GM23338 (cell line): ENCODE measurements around the gene HPCA. TPM values are rescaled to one million over a fixed set of nuclear protein-coding genes. Genes with fewer than 3 reads are reported as not detected.

Source experiments
- ATAC-seq: fragments of 200-7000 bp; cut with Tn5 transposase; 3 replicates; pipeline ENCODE4 v1.9.1; 2020
- DNase-seq: peaks from one replicate; pipeline ENCODE4 v3.0.0-alpha.2; 2015; ENCODE audit warnings: low spot score
- H2AFZ ChIP-seq: fragments of 200-600 bp; sonication (generic); 2 replicates; pipeline ENCODE4 v1.8.0; 2016; ENCODE audit warnings: antibody characterized with exemption, mild to moderate bottlenecking, moderate library complexity
- H3F3A ChIP-seq: fragments of 200-600 bp; sonication (generic); replicated peaks from 2 replicates; pipeline ENCODE4 v1.8.0; 2017; ENCODE audit warnings: antibody characterized with exemption, mixed run types, low read depth
- H3K27ac ChIP-seq: fragments of 200-600 bp; sonication (generic); 2 replicates; pipeline ENCODE4 v1.6.1; 2016; ENCODE audit warnings: low read depth
- H3K27me3 ChIP-seq: fragments of 200-600 bp; sonication (generic); 2 replicates; pipeline ENCODE4 v1.8.0; 2016; ENCODE audit warnings: mild to moderate bottlenecking, mixed run types, moderate library complexity; ENCODE audit not compliant: insufficient read depth
- H3K36me3 ChIP-seq: fragments of 200-600 bp; sonication (generic); 2 replicates; pipeline ENCODE4 v1.8.0; 2016; ENCODE audit warnings: mild to moderate bottlenecking; ENCODE audit not compliant: insufficient read depth
- H3K4me1 ChIP-seq: fragments of 200-600 bp; sonication (generic); 2 replicates; pipeline ENCODE4 v1.8.0; 2016; ENCODE audit warnings: mild to moderate bottlenecking, moderate library complexity; ENCODE audit not compliant: insufficient read depth
- H3K4me2 ChIP-seq: fragments of 200-600 bp; sonication (generic); 2 replicates; pipeline ENCODE4 v1.7.1; 2017; ENCODE audit warnings: mixed run types
- H3K4me3 ChIP-seq: fragments of 200-600 bp; sonication (generic); 2 replicates; pipeline ENCODE4 v1.6.1; 2016; ENCODE audit warnings: mixed run types
- H3K79me2 ChIP-seq: fragments of 200-600 bp; sonication (generic); replicated peaks from 2 replicates; pipeline ENCODE4 v1.8.0; 2017; ENCODE audit warnings: mild to moderate bottlenecking; ENCODE audit not compliant: insufficient read depth
- H3K9me2 ChIP-seq: fragments of 200-600 bp; sonication (generic); 2 replicates; pipeline ENCODE4 v1.8.0; 2017; ENCODE audit not compliant: insufficient read depth
- H4K20me1 ChIP-seq: fragments of 200-600 bp; sonication (generic); replicated peaks from 2 replicates; pipeline ENCODE4 v1.8.0; 2017; ENCODE audit warnings: mild to moderate bottlenecking; ENCODE audit not compliant: insufficient read depth
- H3K27ac Mint-ChIP-seq: 2 replicates; pipeline ENCODE4 v1.8.0; 2020; ENCODE audit warnings: inconsistent platforms, mild to moderate bottlenecking, moderate library complexity, mixed read lengths
- H3K27me3 Mint-ChIP-seq: 3 replicates; pipeline ENCODE4 v1.8.0; 2022; ENCODE audit warnings: low read depth, mild to moderate bottlenecking, moderate library complexity, mixed read lengths, inconsistent platforms; ENCODE audit not compliant: insufficient read depth, poor library complexity
- H3K36me3 Mint-ChIP-seq: 3 replicates; pipeline ENCODE4 v1.8.0; 2021; ENCODE audit warnings: low read depth, mild to moderate bottlenecking, inconsistent platforms, moderate library complexity, mixed read lengths
- H3K4me1 Mint-ChIP-seq: 3 replicates; pipeline ENCODE4 v1.8.0; 2020; ENCODE audit warnings: mild to moderate bottlenecking, inconsistent platforms, mixed read lengths
- H3K4me3 Mint-ChIP-seq: 3 replicates; pipeline ENCODE4 v1.8.0; 2021; ENCODE audit warnings: moderate library complexity, mild to moderate bottlenecking, inconsistent platforms, mixed read lengths
- H3K9me3 Mint-ChIP-seq: 3 replicates; pipeline ENCODE4 v1.8.0; 2020; ENCODE audit warnings: moderate library complexity, mild to moderate bottlenecking, inconsistent platforms, mixed read lengths
- CREB1 ChIP-seq: fragments of 250-450 bp; sonication (Bioruptor Pico); IDR thresholded peaks from 2 replicates; pipeline ENCODE4 v1.5.0; 2020; ENCODE audit warnings: low read depth, mild to moderate bottlenecking, moderate library complexity
- CTCF ChIP-seq, 2 experiments: fragments of 200-600 bp in 1 of 2; sonication (generic) in 1 of 2; conservative IDR thresholded peaks; 2 replicates each; pipeline versions ENCODE4 v1.5.1 to v1.6.1; 2016 to 2017; ENCODE audit warnings: antibody characterized with exemption in 2 of 2, low read depth in 2 of 2, mild to moderate bottlenecking in 2 of 2, moderate library complexity in 1 of 2
- ETS1 ChIP-seq: IDR thresholded peaks from 2 replicates; pipeline ENCODE4 v1.6.1; 2016; ENCODE audit warnings: antibody characterized with exemption
- EZH2 ChIP-seq: fragments of 200-600 bp; sonication (generic); IDR thresholded peaks from one replicate; pipeline ENCODE4 v1.8.0; 2017; ENCODE audit warnings: antibody characterized with exemption, mild to moderate bottlenecking, low read depth; ENCODE audit not compliant: unreplicated experiment
- EZH2phosphoT487 ChIP-seq: fragments of 200-600 bp; sonication (generic); IDR thresholded peaks from one replicate; pipeline ENCODE4 v1.8.1; 2018; ENCODE audit warnings: antibody characterized with exemption; ENCODE audit not compliant: unreplicated experiment
- JUNB ChIP-seq: IDR thresholded peaks from one replicate; pipeline ENCODE4 v1.6.1; 2016; ENCODE audit warnings: antibody characterized with exemption; ENCODE audit not compliant: unreplicated experiment
- NANOG ChIP-seq: IDR thresholded peaks from 2 replicates; pipeline ENCODE4 v1.6.1; 2016; ENCODE audit warnings: antibody characterized with exemption, borderline replicate concordance
- POLR2AphosphoS5 ChIP-seq: IDR thresholded peaks from 2 replicates; pipeline ENCODE4 v1.6.1; 2016; ENCODE audit warnings: antibody characterized with exemption, low read depth
- REST ChIP-seq: IDR thresholded peaks from one replicate; pipeline ENCODE4 v1.6.1; 2018; ENCODE audit warnings: antibody characterized with exemption; ENCODE audit not compliant: unreplicated experiment
- STAT1 ChIP-seq: IDR thresholded peaks from one replicate; pipeline ENCODE4 v1.6.1; 2016; ENCODE audit warnings: antibody characterized with exemption; ENCODE audit not compliant: unreplicated experiment
- ZNF114 ChIP-seq: fragments of 250-450 bp; sonication (Bioruptor Pico); IDR thresholded peaks from 2 replicates; pipeline ENCODE4 v1.5.0; 2020; ENCODE audit warnings: mild to moderate bottlenecking, moderate library complexity
- ZNF331 ChIP-seq: fragments of 250-450 bp; sonication (Bioruptor Pico); IDR thresholded peaks from 2 replicates; pipeline ENCODE4 v1.5.0; 2020; ENCODE audit warnings: low read depth, mild to moderate bottlenecking, moderate library complexity
- ZNF462 ChIP-seq: fragments of 250-450 bp; sonication (Bioruptor Pico); IDR thresholded peaks from 2 replicates; pipeline ENCODE4 v1.5.0; 2020; ENCODE audit warnings: mild to moderate bottlenecking, moderate library complexity
- polyA plus RNA-seq: library from polyadenylated mRNA; unstranded; fragments of >200 nt; fragmentation: Nextera tagmentation; extraction: Ambion mirVana; gene quantifications from 2 replicates; pipeline ENCODE4 v1.2.1, GENCODE V29; 2016
- total RNA-seq: library from RNA; depleted of rRNA; stranded (reverse); fragments of >200 nt; shearing (Covaris generic); gene quantifications from 2 replicates; pipeline ENCODE4 v1.2.3, GENCODE V29; 2014

Gene HPCA
- total and polyA plus RNA-seq, 2 experiments from 2014 or later: 0.35 to 0.82 TPM

- H3K27me3 ChIP-seq: peaks cover 44% of the 10 kb centered on the region
- peaks cover 7% of the 10 kb centered on the region; the same call in 1 of the 2 replicates for H3F3A ChIP-seq
- H3K27ac ChIP-seq: no peak overlapping the region
- H3K4me2 ChIP-seq: no peak overlapping the region
- Mint-ChIP-seq H3K27me3 (peaks cover 47% of the 10 kb centered on the region), H3K27ac (no peak overlapping the region), H3K36me3 (peaks cover 8% of the 10 kb centered on the region; the same call in 1 of the 3 replicates), H3K9me3 (peaks cover 5% of the 10 kb centered on the region; the same call in 2 of the 3 replicates), H3K4me1 (peaks cover 14% of the 10 kb centered on the region), H3K4me3 (no peak overlapping the region; the same call in 2 of the 3 replicates)
- no peaks in the 10 kb centered on the region for H3K36me3 ChIP-seq
- no peak overlapping the region for H2AFZ ChIP-seq
- H3K9me2 ChIP-seq: no peaks in the 10 kb centered on the region
- DNase-seq: no peak
- no peaks in the 10 kb centered on the region for H3K79me2 ChIP-seq
- H3K4me3 ChIP-seq: no peak overlapping the region
- no peaks in the 10 kb centered on the region; the same call in 1 of the 2 replicates for H4K20me1 ChIP-seq
- ATAC-seq: no peak
- no peak for TF ChIP-seq STAT1
- no peak for TF ChIP-seq REST
- no peak for TF ChIP-seq NANOG
- TF ChIP-seq ETS1: no peak
- TF ChIP-seq ZNF114 (CRISPR knock-in tag): no peak
- TF ChIP-seq CTCF (conservative IDR thresholded peaks at IDR 0.05; ENCODE audit: low read depth in 2 of 2): no peak
- TF ChIP-seq EZH2: no peak
- no peak for TF ChIP-seq ZNF331
- TF ChIP-seq EZH2phosphoT487: no peak
- no peak for TF ChIP-seq CREB1
- TF ChIP-seq POLR2AphosphoS5: no peak
- no peak for TF ChIP-seq ZNF462
- TF ChIP-seq JUNB: no peak
- H3K4me1 ChIP-seq: peaks cover 14% of the 10 kb centered on the region; the same call in 1 of the 2 replicates
Observed at GRCh38 chr1:32895325-32896215, 9.3 kb downstream of the HPCA start.
